GM20000 (cell line): Measurements from ENCODE around the gene SMARCA1.

Experiments used
- DNase-seq: peaks from one replicate; pipeline ENCODE4 v3.0.0; 2012; ENCODE audit warnings: low spot score
- TF ChIP-seq, protein P1 (sequence below): IDR thresholded peaks from 2 replicates; pipeline ENCODE4 v1.5.1; 2012; ENCODE audit warnings: mild to moderate bottlenecking, control low read depth; ENCODE audit errors: extremely low read depth, missing control alignments

Gene SMARCA1

DNA sequence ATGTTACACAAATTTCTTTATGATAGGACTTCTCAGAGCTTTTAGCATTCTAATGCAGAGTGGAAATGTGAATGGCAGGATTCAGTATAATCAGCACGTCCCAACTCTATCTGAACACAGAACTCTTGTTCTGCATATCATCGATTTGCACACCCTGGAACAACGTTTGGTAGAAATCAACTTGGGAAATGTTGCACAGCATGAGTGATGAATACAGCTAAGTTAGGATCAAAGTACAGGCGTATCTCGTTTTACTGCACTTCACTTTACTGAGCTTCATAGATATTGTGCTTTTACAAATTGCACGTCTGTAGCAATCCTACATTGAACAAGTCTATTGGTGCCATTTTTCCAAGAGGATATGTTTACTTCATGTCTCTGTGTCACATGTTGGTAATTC, 70.8 kb downstream of the SMARCA1 start:
- no peak for DNase-seq
- TF ChIP-seq, protein P1, sequence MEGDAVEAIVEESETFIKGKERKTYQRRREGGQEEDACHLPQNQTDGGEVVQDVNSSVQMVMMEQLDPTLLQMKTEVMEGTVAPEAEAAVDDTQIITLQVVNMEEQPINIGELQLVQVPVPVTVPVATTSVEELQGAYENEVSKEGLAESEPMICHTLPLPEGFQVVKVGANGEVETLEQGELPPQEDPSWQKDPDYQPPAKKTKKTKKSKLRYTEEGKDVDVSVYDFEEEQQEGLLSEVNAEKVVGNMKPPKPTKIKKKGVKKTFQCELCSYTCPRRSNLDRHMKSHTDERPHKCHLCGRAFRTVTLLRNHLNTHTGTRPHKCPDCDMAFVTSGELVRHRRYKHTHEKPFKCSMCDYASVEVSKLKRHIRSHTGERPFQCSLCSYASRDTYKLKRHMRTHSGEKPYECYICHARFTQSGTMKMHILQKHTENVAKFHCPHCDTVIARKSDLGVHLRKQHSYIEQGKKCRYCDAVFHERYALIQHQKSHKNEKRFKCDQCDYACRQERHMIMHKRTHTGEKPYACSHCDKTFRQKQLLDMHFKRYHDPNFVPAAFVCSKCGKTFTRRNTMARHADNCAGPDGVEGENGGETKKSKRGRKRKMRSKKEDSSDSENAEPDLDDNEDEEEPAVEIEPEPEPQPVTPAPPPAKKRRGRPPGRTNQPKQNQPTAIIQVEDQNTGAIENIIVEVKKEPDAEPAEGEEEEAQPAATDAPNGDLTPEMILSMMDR = no peak

DNA sequence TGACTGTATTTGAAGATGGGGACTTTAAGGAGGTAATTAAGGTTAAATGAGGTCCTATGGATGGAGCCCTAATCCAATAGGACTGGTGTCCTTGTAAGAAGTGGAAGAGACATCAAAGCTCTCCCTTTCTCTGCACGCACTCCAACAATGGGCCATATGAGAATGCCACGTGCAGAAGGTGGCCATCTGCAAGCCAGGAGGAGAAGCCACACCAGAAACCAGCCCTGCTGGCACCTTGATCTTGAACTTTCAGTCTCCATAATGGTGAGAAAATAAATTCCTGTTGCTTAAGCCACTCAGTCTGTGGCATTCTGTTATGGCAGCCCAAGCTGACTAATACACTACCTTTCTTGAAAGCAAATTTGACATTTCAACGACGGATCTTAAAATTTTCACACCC, 73.2 kb downstream of the SMARCA1 start:
- no peak for DNase-seq
- TF ChIP-seq, protein P1 = no peak

DNA sequence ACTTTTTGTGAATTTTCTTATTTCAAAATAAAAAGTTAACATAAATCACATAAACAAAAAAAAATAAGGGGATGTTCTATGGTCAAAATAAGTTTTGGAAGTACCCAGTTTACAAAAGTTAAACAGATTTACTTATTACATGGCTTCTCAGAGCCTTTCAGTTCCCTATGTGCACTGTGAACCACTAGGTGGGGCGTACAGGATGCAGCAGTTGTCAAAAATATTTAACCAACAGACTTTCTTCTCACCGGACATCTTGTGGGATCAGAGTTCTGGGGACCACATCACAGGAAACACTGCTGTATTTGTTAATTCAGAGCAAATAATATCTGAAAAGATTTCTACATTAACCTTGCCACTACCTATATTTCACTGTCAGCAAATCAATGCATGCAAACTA, 74.1 kb downstream of the SMARCA1 start:
- TF ChIP-seq, protein P1 = no peak
- no peak for DNase-seq

DNA sequence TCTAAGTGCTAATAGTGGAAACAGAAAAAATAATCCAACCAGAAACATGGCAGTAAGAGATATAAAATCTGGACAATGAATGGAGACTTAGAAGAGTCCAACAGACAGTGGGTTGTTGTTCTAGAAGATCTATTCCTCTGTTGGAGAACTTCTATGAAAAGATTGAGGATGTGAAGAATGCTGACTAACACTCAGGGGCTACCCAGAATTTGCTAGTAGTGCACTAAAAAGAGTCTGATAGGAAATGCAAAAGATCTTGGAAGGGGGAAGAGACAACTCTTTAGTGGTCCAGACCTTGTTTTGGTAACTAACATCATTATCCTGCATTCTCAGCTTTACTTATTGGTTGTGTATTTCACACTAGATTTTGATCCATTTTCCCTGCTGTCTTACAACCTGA, 77.9 kb downstream of the SMARCA1 start:
- TF ChIP-seq, protein P1 = no peak

DNA sequence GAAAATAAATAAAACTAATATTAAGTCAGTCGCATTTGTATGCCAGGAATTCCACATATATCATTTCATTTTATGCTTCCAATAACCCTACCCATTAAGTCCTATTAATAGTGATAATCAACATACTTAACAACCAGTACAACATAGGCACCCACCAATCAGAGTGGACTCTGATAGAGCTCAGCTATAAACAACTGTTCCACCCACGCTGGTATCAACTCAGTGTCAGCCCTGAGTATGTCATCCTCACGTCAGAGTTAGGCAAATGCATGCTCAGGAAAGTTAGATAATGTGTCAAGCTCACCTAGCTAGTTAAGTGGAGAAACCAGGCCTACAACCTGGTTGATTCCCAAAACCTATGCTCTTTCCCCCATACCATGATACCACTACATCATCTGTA, 89.3 kb downstream of the SMARCA1 start:
- DNase-seq = no peak
- TF ChIP-seq, protein P1 = no peak

More for the DNA sequence above, 77.9 kb downstream of the SMARCA1 start:
- DNase-seq = no peak

DNA sequence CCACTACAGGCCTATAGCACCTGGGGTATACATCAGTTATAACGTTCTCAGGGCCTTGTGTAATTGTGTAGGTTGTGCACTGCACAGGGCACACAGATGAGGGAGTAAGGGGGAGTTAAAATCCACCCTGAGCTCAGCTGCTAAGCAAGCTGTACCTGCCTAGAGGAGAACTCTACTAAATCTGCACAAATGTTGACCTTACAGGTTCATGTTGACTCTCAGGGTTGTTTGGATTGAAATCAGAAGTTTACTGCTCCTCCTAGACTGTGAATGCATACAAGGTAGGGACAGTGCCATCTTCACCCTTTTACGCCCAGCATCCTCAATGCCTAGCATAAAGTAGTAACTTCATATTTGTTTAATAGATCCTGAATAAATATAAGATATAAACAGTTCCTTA, 89.8 kb downstream of the SMARCA1 start:
- no peak for DNase-seq
- TF ChIP-seq, protein P1 = no peak

DNA sequence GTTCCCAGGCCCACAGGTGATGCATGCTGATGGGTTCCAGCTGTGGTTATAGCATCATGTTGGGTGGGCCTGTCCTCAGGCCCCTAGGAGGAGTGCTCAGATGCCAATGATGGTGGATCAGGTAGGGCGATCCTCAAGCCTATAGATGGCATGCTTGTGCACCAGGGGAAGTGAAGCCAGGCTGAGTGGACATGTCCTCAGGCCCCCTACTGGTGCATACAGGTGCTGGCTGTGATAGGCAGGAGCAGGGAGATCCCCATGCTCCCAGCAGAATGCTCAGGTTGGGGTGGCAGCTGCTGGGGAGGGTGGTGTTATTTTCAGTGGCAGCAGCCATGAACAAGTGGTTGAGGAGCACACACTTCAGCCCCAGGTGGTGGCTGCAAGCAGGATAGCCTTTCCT, 96.0 kb downstream of the SMARCA1 start:
- TF ChIP-seq, protein P1 = no peak
- DNase-seq = no peak

DNA sequence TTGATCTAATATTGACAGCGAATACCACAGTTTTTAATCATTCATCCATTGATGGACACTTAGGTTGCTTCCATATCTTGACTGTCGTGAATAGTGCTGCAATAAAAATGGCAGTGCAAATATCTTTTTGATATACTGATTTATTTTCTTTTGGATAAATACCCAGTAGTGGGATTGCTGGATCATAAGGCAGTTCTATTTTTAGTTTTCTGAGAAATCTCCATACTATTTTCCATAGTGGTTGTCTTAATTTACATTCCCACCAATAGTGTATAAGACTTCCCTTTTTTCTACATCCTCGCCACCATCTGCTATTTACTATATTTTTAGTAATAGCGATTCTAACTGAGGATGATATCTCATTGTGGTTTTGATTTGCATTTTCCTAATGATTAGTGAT, 100.1 kb downstream of the SMARCA1 start:
- TF ChIP-seq, protein P1 = no peak
- no peak for DNase-seq
